HG03196 (cell line): ENCODE results near the gene GULP1.
"Not testable (repeated sequence)": the region's sequence is repeated elsewhere in the genome, so short reads cannot be mapped to it uniquely, and the experiment has no call there.

Source experiments
- ATAC-seq: cut with Tn5 transposase; IDR thresholded peaks from one replicate; pipeline ENCODE4 v1.9.1; 2021; ENCODE audit not compliant: unreplicated experiment

The GULP1 gene

DNA sequence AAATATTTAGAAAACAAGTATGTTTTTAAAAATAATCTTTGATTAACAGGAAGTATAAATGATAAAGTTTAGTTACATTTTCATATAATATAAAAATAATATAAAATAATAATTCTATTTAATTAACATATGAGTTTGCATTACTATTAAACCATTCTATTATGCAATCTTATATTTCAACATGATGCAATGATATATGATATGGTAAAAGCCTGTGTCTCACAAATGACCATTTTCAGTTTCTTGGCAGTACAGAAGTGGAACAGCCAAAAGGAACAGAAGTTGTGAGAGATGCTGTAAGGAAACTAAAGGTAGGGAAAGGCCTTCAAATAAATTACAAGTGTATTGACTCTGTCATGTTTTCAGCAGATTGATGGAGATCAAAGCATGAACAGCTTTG lies 230.8 kb downstream of the GULP1 start:
- ATAC-seq, result no peak

DNA sequence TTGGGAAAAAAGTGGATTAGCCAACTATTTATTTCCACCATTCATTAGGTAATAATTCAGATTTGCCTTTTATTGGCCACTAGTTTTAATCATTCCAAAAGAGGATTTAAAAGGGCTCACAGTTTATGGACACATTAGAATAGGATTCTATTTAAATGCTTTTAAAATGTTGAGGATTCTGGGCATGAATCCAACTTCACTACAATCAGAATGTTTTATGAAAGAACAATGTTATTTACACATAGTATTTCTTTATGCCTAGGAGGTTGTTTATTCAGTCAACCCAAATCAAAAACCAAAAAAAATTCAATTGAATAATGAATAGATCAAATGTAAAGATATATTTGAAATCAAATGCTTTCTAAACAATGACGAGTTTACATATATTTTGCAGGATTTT lies 232.2 kb downstream of the GULP1 start:
- no peak for ATAC-seq

DNA sequence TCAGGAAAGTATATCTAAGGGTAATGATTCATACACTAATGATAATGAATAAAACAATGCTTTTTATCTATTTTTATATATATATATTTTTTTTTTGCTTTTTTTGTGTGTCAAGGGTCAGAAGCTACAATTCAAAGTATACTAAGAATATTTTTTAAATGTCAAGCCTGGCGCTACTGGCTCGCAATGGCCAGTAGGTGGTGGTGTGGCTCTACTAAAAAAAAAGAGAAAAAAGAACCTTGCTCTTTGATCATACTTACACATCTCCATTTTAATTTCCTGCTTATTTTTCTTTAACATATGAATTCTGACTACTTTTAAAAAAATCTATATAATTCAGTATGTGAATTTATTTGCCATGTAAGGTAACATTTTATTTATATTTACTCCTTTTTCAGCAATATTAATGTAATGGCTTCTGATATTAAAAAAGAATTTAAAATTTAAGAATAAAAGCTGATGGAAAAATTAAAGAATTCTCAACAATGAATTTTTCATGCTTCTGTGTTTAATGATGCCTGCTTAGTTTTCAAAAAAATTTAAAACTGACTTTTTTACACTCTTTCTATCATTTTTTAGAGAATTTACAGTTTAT lies 232.9 kb downstream of the GULP1 start:
- ATAC-seq, result peak; percentile 63

DNA sequence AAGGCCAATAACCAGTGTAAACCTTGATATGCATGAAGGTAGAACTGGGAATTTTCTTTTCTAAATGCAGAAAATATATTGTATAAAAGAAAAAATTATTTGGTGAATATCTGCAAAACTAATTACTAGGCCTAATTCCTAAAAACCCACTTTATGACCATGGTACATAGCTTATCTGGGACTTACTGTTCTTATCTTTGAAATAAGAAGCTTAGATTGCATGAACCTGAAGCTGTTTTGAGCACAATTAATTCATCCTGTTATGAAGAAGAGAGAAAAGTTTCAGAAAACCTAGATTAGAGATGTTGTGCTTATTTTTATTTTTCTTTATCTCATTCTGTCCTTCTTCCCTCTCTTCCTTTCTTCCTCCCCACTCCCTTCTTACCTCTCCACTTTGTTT lies 235.0 kb downstream of the GULP1 start:
- ATAC-seq, result no peak

DNA sequence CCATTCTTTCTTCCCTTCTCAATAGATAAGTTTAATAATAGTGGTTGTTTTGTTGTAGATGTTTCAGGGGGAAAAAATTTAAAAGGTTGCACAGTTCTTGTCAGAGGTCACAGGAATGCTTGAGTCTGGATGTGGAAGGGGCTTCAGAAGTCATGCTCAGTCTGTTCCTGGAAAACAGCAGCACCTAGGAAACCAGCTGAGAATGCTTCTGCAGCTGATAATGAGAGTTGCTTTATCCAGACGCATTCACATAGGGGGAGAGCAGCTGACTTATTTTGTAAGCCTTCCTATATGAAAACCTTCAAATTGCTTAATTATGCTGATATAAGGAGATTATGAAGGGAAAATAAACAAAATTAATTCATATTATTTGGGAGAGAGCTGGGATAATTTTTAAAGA lies 235.5 kb downstream of the GULP1 start:
- ATAC-seq, result no peak

DNA sequence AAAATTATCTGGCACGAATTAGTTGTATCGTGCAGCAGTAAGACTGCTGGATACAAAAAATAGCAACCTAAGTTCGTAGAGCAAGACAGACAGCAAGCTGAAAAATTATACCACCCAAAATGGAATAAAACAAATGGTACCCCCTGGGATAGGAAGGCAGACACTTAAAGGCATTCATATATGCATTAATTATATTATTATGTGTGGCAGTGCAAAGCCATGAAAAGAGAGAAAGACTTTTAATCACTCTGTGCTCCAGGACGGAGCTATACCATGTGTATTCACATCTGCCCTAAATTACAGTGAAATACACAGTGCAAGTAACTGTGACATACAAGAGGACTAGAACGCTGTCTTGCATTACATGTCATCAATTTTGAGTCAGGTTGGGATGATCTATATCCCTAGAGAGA lies 235.9 kb downstream of the GULP1 start:
- no peak for ATAC-seq

DNA sequence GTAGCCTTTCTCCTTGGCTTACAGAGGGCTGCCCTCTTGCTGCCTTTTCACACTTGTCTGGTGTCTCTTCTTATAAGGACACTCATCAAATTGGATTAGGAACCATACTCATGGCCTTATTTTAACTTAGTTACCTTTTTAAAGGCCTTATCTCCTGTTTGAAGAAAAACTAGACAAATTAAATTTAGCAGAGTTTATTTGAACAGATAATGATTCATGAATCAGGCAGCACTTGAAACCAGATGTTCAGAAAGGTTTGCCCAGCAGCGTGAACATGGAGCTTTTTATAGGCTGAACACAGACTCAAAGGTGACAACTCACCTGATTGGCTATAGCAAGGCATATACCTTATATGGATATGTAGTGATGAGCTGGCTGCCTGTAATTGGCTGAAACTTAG lies 238.0 kb downstream of the GULP1 start:
- no peak for ATAC-seq

DNA sequence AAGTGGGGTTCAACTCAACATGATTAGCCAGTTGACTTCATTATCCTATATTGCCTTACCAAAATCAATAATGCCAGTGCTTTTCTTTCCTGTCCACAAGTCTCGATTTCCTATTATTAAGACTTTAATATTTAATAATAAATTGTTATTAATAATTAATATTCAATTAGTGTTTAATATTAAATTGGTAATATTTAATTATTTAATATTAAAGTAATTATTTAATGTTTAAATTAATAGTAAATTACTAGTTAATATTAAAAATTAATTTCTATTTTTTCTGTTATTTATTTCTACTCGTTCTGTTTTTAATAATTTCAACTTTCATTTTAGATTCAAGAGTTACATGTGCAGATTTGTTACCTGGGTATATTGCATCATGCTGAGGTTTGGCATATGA lies 243.2 kb downstream of the GULP1 start:
- ATAC-seq, result no peak

DNA sequence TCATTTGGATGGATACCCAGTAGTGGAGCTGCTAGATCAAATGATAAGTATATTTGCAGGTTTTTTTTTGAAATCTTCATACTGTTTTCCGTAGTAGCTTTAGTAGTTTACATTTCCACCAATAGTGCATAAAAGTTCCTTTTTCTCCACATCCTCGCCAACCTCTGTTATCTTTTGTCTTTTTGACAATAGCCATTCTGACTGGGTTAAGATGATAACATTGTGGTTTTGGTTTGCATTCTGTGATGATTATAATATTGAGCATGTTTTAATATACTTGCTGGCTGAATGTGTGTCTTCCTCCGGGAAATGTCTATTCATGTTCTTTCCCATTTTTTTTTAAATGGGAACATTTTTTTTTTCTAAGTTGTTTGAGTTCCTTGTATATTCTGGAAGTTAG lies 260.0 kb downstream of the GULP1 start:
- no peak for ATAC-seq

DNA sequence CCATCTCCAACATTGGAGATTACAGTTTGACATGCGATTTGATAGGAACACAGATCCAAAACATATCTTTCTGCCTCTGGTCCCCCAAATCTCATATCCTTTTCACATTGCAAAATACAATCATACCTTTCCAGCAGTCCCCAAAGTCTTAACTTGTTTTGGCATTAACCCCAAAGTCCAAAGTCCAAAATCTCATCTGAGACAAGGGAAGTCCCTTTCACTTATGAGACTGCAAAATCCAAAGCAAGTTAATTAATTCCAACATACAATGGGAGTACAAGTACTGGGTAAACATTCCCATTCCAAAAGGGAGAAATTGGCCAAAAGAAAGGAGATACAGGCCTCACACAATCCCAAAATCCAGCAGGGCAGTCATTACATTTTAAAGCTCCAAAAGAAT lies 265.4 kb downstream of the GULP1 start:
- no peak for ATAC-seq

DNA sequence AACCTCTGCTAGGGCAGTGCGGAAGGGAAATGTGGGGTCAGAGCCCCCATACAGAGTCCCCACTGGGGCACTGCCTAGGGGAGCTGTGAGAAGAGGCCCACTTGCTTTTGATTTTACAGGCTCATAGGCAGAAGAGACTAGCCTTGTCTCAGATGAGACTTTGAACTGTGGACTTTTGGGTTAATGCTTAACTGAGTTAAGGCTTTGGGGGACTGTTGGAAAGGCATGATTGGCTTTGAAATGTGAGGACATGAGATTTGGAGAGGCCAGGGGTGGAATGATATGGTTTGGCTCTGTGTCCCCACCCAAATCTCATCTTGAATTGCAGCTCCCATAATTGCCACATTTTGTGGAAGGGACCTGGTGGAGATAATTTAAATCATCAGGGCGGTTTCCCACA lies 267.8 kb downstream of the GULP1 start:
- ATAC-seq, result not testable (repeated sequence)

DNA sequence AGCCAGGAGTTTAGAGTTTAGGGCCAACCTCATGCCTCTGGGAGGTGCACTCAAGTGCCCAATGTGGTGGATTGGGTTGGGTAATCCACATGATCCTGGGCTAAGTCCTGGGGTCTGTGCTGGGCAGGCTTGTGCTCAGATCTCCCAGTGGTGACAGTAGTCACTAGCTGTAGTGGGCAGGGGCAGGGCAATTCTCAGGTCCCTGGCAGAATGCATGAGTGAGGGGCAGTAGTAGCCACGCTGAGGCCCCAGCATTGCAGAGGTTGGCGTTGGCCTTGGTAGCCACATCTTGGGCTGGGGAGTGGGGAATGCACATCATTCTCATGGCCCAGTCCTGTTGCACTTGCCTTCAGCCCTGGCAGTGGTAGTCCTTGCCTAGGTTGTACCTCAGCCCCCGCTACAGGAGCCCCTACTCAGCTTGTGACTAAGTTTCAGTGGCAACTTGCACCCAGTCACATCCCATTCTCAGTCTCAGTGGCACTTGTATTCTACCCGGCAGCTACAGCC lies 269.9 kb downstream of the GULP1 start:
- no peak for ATAC-seq

DNA sequence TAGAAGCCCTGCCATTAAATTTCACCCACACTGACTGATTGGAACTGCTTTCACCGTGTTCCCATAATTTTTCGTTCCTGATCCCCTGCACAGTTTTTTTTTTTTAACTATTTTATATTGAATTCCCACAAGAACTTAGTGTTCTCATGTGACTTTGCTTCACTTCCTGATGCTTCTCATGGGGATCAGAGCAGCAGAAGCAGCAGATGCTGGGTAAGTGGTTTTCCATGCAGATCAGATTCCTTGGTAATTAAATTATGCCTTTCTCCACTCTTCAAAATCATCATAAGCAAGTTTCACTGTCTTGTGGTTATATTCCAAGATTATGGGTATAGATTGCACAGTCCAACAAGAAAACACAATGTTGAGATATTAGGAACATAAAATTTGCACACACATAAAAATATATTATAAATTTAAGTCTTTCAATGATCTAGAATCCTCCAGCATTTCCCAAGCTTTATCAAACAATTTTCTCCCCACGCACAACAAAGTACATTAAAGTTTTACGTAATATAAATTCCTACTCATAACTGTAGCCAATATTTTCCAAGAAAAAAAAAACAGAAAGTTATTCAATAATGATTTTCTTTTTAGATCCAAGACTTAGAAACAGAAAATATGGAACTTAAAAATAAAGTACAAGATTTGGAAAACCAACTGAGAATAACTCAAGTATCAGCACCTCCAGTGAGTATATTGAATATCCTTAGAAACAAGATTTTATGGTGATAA lies 277.9 kb downstream of the GULP1 start:
- no peak for ATAC-seq

DNA sequence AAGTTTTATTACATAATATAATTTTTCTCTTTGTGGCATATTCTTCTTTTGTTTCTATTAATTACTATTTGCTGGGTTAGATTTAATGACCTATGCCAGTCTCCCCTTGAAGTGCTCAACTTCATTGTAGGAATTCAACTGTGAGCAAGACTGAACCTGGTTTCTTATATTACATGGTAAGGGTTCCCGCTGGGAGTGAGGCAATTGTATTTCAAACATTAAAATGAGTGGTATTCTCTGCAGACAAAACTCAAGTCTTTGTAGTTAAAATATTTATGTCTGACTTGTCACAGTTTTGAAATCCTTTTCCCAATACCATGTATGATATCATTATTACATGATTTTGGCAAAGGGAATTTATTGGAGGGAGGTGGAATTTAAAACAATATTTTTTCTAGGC lies 278.7 kb downstream of the GULP1 start:
- ATAC-seq, result no peak

DNA sequence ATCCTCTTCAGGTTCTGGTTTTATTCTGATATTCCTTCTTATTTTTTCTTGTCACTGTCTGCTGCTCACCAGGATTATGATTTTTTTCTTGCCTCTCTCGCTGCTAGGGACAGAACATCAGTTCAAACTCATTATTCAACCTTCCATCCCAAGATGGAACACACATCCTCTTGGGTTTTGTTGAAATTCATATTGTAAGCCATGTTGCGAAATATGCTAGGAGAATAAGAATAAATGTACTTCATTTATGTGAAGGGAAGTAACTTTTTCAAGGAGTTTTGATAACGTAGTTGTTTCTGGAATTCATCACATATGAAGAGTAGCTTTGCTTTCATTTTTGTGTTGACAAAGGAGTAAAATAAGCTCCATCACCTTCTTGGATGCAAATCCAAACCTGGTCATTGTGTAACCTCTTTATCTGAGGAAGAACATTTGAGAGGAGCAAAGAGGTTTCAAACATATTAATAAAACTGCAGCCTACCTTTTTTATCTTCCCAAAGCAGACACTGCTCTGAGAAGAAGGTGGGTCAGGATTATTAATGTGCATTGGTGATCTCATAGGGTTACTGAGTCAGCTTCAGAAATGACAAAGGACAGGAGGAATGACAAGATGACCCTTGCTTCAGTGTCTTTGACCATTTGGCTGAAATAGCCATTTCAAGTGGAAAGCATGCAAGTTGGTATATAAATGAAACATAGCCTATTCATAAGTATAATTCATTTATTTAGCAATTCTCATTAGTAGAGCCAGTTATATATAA lies 280.0 kb downstream of the GULP1 start:
- no peak for ATAC-seq

DNA sequence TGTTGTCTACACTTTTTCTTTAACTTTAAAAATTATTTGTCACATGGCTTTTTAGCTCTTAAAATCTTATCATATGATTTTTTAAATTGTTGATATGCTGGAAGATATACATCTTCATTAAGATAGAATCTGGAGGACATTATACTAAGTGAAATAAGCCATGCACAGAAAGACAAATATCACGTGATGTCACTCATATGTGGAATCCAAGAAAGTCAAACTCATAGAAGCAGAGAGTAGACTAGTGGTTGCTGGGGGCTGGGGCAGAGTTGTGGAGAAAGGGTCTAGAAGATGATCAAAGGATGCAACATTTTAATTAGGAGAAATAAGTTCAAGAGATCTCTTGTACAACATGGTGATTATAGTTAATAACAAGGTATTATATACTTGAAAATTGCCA lies 280.9 kb downstream of the GULP1 start:
- no peak for ATAC-seq

DNA sequence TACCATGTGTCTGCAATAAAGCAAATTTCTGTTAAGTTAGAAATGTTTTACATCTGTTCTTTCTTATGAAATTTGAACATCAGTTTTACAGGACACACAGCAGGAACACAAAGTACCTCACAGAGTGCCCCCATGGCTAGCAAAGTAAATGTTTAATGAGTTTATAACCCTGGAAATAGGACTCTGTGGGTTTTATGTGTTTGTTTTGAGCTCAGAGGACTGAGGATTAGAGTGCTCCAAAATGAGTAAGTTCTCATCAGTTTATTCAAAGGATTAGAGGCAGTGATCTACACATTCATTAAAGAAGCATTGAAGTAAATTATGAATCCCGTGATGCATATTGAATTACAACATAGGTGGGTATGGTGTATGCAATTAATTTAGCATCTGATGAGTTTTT lies 281.8 kb downstream of the GULP1 start:
- no peak for ATAC-seq

DNA sequence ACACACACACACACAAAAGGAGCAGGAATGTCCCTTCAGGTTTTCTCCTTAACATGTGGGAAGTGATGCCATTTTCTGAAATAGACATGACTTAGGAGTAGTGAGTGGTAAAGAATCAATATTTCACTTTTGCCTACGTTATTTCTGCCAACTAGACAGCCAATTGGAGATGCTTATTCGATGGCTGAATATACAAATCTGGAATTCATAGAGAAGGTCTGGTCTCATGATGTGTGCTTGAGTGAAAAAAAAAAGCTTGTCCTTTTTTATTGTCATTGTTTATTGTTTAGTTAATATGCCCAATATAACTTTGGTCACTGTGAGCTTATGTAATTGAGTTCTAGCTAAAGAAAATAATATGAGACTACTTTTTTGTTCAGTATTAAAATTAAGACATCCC lies 284.3 kb downstream of the GULP1 start:
- no peak for ATAC-seq

DNA sequence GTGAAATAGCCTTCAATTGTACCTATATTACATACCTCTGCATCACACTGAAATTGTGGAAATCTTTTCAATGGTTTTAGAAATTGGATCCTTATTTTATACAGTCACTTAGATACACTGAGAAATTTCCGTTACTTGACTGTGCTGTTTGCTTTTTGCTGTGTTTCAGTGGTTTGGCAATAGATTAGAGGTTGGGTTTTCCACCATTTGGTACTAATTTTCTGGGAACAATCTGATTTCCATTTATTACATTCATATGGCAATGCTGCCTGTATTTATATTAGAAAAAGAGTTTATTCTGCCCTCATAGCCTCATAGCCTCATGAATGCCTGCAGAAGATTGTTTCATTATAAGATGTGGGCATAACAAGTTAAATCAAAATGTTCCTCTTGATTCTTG lies 285.0 kb downstream of the GULP1 start:
- no peak for ATAC-seq

DNA sequence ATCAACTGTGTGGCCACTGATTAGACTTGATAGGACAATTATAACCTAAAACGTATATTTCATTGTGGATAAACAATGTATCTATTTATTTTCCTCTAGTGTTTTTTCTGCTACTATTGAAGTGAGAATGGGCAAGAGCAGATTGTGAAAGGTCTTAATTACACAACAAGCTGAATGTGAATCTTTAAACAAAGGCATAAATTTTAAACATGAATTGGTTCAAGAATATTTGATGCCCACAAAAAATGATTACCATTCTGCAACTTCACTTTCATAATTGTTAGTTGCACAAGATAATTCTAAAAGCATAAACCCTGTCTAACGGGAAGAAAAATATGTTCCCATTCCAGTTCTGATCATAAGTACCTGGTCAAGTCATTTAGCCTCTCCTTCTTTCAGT lies 285.6 kb downstream of the GULP1 start:
- no peak for ATAC-seq

DNA sequence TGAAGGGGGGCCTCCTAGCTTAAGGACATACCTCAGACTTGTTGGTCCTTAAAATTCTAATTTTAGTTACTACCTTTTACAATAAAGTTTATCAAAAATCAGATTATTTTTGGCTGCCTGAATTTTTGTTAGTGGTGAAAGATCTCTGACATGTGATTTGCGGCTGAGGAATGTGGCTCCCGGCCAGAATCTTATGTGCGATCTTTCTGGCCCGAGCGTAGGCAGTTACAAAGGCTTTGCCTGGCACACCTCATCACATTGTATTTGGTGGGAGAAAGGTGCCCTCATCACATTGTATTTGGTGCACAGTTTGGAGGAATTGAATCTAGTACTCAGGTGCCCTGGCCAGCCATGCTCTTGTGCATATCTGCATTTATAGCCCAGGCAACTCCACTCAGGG lies 289.1 kb downstream of the GULP1 start:
- ATAC-seq, result no peak

DNA sequence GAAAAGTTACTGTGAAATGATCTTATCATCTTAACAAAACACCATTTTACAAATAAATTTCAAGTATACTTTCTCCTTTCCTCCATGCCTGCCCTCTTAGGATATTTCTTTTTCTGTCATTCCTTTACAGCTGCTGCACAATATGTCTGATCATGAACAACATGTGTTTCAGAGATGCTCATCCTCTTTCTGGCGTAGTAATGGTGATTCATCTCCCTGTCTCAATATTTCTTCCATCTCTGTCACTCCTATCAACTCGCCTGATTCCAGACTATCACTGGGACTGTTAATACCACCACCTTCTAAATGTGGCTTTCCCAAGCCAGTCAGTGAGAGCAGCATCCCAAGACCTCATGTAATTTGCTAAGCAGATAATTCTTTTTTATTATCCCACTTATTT lies 290.5 kb downstream of the GULP1 start:
- ATAC-seq, result no peak
